GM23338 (cell line): ENCODE data around the gene VGLL4. TPM values are rescaled to one million over a fixed set of nuclear protein-coding genes. Genes with fewer than 3 reads are reported as not detected.

Experiments used
- ATAC-seq: fragments of 200-7000 bp; cut with Tn5 transposase; 3 replicates; pipeline ENCODE4 v1.9.1; 2020
- DNase-seq: peaks from one replicate; pipeline ENCODE4 v3.0.0-alpha.2; 2015; ENCODE audit warnings: low spot score
- H2AFZ ChIP-seq: fragments of 200-600 bp; sonication (generic); 2 replicates; pipeline ENCODE4 v1.8.0; 2016; ENCODE audit warnings: antibody characterized with exemption, mild to moderate bottlenecking, moderate library complexity
- H3F3A ChIP-seq: fragments of 200-600 bp; sonication (generic); replicated peaks from 2 replicates; pipeline ENCODE4 v1.8.0; 2017; ENCODE audit warnings: antibody characterized with exemption, mixed run types, low read depth
- H3K27ac ChIP-seq: fragments of 200-600 bp; sonication (generic); 2 replicates; pipeline ENCODE4 v1.6.1; 2016; ENCODE audit warnings: low read depth
- H3K27me3 ChIP-seq: fragments of 200-600 bp; sonication (generic); 2 replicates; pipeline ENCODE4 v1.8.0; 2016; ENCODE audit warnings: mild to moderate bottlenecking, mixed run types, moderate library complexity; ENCODE audit not compliant: insufficient read depth
- H3K36me3 ChIP-seq: fragments of 200-600 bp; sonication (generic); 2 replicates; pipeline ENCODE4 v1.8.0; 2016; ENCODE audit warnings: mild to moderate bottlenecking; ENCODE audit not compliant: insufficient read depth
- H3K4me1 ChIP-seq: fragments of 200-600 bp; sonication (generic); 2 replicates; pipeline ENCODE4 v1.8.0; 2016; ENCODE audit warnings: mild to moderate bottlenecking, moderate library complexity; ENCODE audit not compliant: insufficient read depth
- H3K4me2 ChIP-seq: fragments of 200-600 bp; sonication (generic); 2 replicates; pipeline ENCODE4 v1.7.1; 2017; ENCODE audit warnings: mixed run types
- H3K4me3 ChIP-seq: fragments of 200-600 bp; sonication (generic); 2 replicates; pipeline ENCODE4 v1.6.1; 2016; ENCODE audit warnings: mixed run types
- H3K79me2 ChIP-seq: fragments of 200-600 bp; sonication (generic); replicated peaks from 2 replicates; pipeline ENCODE4 v1.8.0; 2017; ENCODE audit warnings: mild to moderate bottlenecking; ENCODE audit not compliant: insufficient read depth
- H3K9me2 ChIP-seq: fragments of 200-600 bp; sonication (generic); 2 replicates; pipeline ENCODE4 v1.8.0; 2017; ENCODE audit not compliant: insufficient read depth
- H4K20me1 ChIP-seq: fragments of 200-600 bp; sonication (generic); replicated peaks from 2 replicates; pipeline ENCODE4 v1.8.0; 2017; ENCODE audit warnings: mild to moderate bottlenecking; ENCODE audit not compliant: insufficient read depth
- H3K27ac Mint-ChIP-seq: 2 replicates; pipeline ENCODE4 v1.8.0; 2020; ENCODE audit warnings: inconsistent platforms, mild to moderate bottlenecking, moderate library complexity, mixed read lengths
- H3K27me3 Mint-ChIP-seq: 3 replicates; pipeline ENCODE4 v1.8.0; 2022; ENCODE audit warnings: low read depth, mild to moderate bottlenecking, moderate library complexity, mixed read lengths, inconsistent platforms; ENCODE audit not compliant: insufficient read depth, poor library complexity
- H3K36me3 Mint-ChIP-seq: 3 replicates; pipeline ENCODE4 v1.8.0; 2021; ENCODE audit warnings: low read depth, mild to moderate bottlenecking, inconsistent platforms, moderate library complexity, mixed read lengths
- H3K4me1 Mint-ChIP-seq: 3 replicates; pipeline ENCODE4 v1.8.0; 2020; ENCODE audit warnings: mild to moderate bottlenecking, inconsistent platforms, mixed read lengths
- H3K4me3 Mint-ChIP-seq: 3 replicates; pipeline ENCODE4 v1.8.0; 2021; ENCODE audit warnings: moderate library complexity, mild to moderate bottlenecking, inconsistent platforms, mixed read lengths
- H3K9me3 Mint-ChIP-seq: 3 replicates; pipeline ENCODE4 v1.8.0; 2020; ENCODE audit warnings: moderate library complexity, mild to moderate bottlenecking, inconsistent platforms, mixed read lengths
- CREB1 ChIP-seq: fragments of 250-450 bp; sonication (Bioruptor Pico); IDR thresholded peaks from 2 replicates; pipeline ENCODE4 v1.5.0; 2020; ENCODE audit warnings: low read depth, mild to moderate bottlenecking, moderate library complexity
- NANOG ChIP-seq: IDR thresholded peaks from 2 replicates; pipeline ENCODE4 v1.6.1; 2016; ENCODE audit warnings: antibody characterized with exemption, borderline replicate concordance
- ZNF114 ChIP-seq: fragments of 250-450 bp; sonication (Bioruptor Pico); IDR thresholded peaks from 2 replicates; pipeline ENCODE4 v1.5.0; 2020; ENCODE audit warnings: mild to moderate bottlenecking, moderate library complexity
- polyA plus RNA-seq: library from polyadenylated mRNA; unstranded; fragments of >200 nt; fragmentation: Nextera tagmentation; extraction: Ambion mirVana; gene quantifications from 2 replicates; pipeline ENCODE4 v1.2.1, GENCODE V29; 2016
- total RNA-seq: library from RNA; depleted of rRNA; stranded (reverse); fragments of >200 nt; shearing (Covaris generic); gene quantifications from 2 replicates; pipeline ENCODE4 v1.2.3, GENCODE V29; 2014
- TF ChIP-seq, protein P1 (sequence below): IDR thresholded peaks from one replicate; pipeline ENCODE4 v1.6.1; 2018; ENCODE audit warnings: antibody characterized with exemption; ENCODE audit not compliant: unreplicated experiment
- TF ChIP-seq, protein P2 (sequence below): fragments of 250-450 bp; sonication (Bioruptor Pico); IDR thresholded peaks from 2 replicates; pipeline ENCODE4 v1.5.0; 2020; ENCODE audit warnings: mild to moderate bottlenecking, moderate library complexity
- TF ChIP-seq, protein P3 (sequence below): IDR thresholded peaks from 2 replicates; pipeline ENCODE4 v1.6.1; 2016; ENCODE audit warnings: antibody characterized with exemption

Gene VGLL4
- total and polyA plus RNA-seq, 2 experiments from 2014 or later, result 20.8 to 45.9 TPM

DNA sequence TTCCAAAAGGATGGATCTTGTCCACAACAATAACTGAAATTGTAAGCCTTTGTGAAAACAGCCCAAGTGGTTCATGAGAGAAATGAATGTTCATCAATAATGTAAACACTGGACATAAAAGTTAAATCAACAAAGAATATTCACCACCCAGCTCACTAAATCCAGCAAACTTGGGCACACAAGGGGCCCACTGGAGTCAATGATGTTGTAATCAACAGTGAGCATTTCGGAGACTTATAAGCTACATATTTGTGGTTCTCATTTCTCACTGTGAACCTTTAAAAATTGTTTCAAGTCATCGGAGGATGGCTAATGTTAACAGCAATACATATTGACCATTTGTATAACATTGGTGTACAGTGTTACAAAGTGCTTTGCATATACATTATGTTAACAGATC lies 63.1 kb downstream of the VGLL4 start:
- Histone ChIP-seq H3K27ac (no peak overlapping the region), H3K4me2 (no peak overlapping the region), H4K20me1 (peaks cover 16% of the 10 kb centered on the region; the same call in 1 of the 2 replicates), H3K4me3 (no peak overlapping the region), H3K27me3 (no peaks in the 10 kb centered on the region), H3K9me2 (peaks cover 6% of the 10 kb centered on the region; the same call in 1 of the 2 replicates), H3K36me3 (no peaks in the 10 kb centered on the region), H3K4me1 (peaks cover 30% of the 10 kb centered on the region), H3K79me2 (peaks cover 86% of the 10 kb centered on the region), H3F3A (0 out of 2 replicates have a peak, but pooled peaks cover 3% of the 10 kb centered on the region), H2AFZ (no peak overlapping the region)
- Mint-ChIP-seq H3K4me3 (no peak overlapping the region), H3K27ac (no peak overlapping the region), H3K9me3 (no peaks in the 10 kb centered on the region; the same call in 2 of the 3 replicates), H3K27me3 (peaks cover 3% of the 10 kb centered on the region), H3K36me3 (peaks cover 9% of the 10 kb centered on the region; the same call in 1 of the 3 replicates), H3K4me1 (peaks cover 47% of the 10 kb centered on the region)
- no peak for DNase-seq
- TF ChIP-seq NANOG, result no peak
- TF ChIP-seq ZNF114 (CRISPR knock-in tag), result no peak
- TF ChIP-seq, protein P1, sequence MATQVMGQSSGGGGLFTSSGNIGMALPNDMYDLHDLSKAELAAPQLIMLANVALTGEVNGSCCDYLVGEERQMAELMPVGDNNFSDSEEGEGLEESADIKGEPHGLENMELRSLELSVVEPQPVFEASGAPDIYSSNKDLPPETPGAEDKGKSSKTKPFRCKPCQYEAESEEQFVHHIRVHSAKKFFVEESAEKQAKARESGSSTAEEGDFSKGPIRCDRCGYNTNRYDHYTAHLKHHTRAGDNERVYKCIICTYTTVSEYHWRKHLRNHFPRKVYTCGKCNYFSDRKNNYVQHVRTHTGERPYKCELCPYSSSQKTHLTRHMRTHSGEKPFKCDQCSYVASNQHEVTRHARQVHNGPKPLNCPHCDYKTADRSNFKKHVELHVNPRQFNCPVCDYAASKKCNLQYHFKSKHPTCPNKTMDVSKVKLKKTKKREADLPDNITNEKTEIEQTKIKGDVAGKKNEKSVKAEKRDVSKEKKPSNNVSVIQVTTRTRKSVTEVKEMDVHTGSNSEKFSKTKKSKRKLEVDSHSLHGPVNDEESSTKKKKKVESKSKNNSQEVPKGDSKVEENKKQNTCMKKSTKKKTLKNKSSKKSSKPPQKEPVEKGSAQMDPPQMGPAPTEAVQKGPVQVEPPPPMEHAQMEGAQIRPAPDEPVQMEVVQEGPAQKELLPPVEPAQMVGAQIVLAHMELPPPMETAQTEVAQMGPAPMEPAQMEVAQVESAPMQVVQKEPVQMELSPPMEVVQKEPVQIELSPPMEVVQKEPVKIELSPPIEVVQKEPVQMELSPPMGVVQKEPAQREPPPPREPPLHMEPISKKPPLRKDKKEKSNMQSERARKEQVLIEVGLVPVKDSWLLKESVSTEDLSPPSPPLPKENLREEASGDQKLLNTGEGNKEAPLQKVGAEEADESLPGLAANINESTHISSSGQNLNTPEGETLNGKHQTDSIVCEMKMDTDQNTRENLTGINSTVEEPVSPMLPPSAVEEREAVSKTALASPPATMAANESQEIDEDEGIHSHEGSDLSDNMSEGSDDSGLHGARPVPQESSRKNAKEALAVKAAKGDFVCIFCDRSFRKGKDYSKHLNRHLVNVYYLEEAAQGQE, result no peak
- TF ChIP-seq CREB1 (CRISPR knock-in tag), result no peak
- TF ChIP-seq, protein P2, sequence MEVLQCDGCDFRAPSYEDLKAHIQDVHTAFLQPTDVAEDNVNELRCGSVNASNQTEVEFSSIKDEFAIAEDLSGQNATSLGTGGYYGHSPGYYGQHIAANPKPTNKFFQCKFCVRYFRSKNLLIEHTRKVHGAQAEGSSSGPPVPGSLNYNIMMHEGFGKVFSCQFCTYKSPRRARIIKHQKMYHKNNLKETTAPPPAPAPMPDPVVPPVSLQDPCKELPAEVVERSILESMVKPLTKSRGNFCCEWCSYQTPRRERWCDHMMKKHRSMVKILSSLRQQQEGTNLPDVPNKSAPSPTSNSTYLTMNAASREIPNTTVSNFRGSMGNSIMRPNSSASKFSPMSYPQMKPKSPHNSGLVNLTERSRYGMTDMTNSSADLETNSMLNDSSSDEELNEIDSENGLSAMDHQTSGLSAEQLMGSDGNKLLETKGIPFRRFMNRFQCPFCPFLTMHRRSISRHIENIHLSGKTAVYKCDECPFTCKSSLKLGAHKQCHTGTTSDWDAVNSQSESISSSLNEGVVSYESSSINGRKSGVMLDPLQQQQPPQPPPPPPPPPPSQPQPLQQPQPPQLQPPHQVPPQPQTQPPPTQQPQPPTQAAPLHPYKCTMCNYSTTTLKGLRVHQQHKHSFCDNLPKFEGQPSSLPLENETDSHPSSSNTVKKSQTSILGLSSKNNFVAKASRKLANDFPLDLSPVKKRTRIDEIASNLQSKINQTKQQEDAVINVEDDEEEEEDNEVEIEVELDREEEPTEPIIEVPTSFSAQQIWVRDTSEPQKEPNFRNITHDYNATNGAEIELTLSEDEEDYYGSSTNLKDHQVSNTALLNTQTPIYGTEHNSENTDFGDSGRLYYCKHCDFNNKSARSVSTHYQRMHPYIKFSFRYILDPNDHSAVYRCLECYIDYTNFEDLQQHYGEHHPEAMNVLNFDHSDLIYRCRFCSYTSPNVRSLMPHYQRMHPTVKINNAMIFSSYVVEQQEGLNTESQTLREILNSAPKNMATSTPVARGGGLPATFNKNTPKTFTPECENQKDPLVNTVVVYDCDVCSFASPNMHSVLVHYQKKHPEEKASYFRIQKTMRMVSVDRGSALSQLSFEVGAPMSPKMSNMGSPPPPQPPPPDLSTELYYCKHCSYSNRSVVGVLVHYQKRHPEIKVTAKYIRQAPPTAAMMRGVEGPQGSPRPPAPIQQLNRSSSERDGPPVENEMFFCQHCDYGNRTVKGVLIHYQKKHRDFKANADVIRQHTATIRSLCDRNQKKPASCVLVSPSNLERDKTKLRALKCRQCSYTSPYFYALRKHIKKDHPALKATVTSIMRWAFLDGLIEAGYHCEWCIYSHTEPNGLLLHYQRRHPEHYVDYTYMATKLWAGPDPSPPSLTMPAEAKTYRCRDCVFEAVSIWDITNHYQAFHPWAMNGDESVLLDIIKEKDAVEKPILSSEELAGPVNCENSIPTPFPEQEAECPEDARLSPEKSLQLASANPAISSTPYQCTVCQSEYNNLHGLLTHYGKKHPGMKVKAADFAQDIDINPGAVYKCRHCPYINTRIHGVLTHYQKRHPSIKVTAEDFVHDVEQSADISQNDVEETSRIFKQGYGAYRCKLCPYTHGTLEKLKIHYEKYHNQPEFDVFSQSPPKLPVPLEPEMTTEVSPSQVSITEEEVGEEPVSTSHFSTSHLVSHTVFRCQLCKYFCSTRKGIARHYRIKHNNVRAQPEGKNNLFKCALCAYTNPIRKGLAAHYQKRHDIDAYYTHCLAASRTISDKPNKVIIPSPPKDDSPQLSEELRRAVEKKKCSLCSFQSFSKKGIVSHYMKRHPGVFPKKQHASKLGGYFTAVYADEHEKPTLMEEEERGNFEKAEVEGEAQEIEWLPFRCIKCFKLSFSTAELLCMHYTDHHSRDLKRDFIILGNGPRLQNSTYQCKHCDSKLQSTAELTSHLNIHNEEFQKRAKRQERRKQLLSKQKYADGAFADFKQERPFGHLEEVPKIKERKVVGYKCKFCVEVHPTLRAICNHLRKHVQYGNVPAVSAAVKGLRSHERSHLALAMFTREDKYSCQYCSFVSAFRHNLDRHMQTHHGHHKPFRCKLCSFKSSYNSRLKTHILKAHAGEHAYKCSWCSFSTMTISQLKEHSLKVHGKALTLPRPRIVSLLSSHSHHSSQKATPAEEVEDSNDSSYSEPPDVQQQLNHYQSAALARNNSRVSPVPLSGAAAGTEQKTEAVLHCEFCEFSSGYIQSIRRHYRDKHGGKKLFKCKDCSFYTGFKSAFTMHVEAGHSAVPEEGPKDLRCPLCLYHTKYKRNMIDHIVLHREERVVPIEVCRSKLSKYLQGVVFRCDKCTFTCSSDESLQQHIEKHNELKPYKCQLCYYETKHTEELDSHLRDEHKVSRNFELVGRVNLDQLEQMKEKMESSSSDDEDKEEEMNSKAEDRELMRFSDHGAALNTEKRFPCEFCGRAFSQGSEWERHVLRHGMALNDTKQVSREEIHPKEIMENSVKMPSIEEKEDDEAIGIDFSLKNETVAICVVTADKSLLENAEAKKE (CRISPR knock-in tag), result no peak
- TF ChIP-seq, protein P3, sequence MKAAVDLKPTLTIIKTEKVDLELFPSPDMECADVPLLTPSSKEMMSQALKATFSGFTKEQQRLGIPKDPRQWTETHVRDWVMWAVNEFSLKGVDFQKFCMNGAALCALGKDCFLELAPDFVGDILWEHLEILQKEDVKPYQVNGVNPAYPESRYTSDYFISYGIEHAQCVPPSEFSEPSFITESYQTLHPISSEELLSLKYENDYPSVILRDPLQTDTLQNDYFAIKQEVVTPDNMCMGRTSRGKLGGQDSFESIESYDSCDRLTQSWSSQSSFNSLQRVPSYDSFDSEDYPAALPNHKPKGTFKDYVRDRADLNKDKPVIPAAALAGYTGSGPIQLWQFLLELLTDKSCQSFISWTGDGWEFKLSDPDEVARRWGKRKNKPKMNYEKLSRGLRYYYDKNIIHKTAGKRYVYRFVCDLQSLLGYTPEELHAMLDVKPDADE, result no peak
- no peak for ATAC-seq
